Mammary microvascular endothelial cell (primary cell): Measurements from ENCODE around the gene OR6Y1. TPM values are rescaled to one million over a fixed set of nuclear protein-coding genes. Genes with fewer than 3 reads are reported as not detected.

Experiments used
- total RNA-seq: library from RNA; depleted of rRNA; stranded (reverse); fragments of >200 nt; gene quantifications from 2 replicates; pipeline ENCODE4 v1.2.3, GENCODE V29; 2015

OR6Y1 gene
- total RNA-seq, result not detected in 2 replicates

GRCh38 chr1:158554352-158554751 is at the start of gene OR6Y1:
Gene OR6Y1, minus strand, starts transcription at chr1:158554405. Its CDS starts 6,300 bp downstream, at chr1:158548105.

DNA sequence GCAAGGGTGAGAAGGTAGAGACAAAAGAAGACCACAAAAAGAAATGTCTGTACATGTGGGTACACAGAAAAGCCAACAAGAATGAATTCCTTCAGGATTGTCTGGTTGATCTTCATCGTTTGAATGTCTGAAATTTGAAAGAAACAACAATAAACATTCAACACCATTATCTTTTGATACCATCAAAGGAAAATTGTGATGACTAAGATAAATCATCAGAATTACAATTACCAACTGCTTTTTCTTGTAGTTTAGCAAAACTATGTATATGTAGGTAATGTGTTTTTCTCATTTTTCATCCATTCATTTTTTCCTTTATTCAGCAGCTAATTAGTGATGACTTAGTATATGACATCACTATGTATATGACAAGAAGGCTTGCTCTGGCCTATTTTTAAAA is 25.5 kb upstream of the OR6Y1 start, which contains the start of gene OR10X1:
Gene OR10X1, minus strand, starts transcription at position 167 of the 400 bp plus-strand sequence. Its CDS starts 0 bp downstream, at position 167.

DNA sequence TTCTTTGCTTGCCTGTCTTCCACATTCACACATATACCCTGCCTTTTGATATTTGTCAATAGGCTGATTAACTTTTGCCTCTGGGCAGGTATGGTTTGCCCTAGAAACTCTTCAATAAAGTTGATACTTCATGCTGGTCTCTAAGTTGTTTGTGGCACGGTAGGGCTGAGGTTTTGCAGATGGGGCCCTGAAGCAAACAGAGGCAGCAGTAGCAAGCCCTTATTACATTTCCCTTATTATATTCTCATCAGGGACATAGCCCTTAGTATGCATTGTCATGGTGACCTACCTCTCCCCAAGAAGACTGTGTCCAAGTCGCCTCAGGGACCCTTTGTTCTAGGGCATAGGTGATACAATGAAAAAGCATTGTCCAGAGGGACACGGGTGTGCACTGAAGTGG is 16.3 kb upstream of the OR6Y1 start, which contains the start of gene OR6P1:
Gene OR6P1, minus strand, starts transcription at position 101 of the 400 bp plus-strand sequence. CDS start 6,976 bp downstream, outside the sequence.

Other genes with a start within 250 kb of the OR6Y1 start
- not detected in 2 replicates for gene CD1B, start 222.9 kb downstream of the OR6Y1 start, total RNA-seq
- gene CD1E, start 200.5 kb downstream of the OR6Y1 start, total RNA-seq, result not detected in 2 replicates
- gene OR10T2, start 154.9 kb downstream of the OR6Y1 start, total RNA-seq, result not detected in 2 replicates
- not detected in 2 replicates for gene OR10K2, start 128.2 kb downstream of the OR6Y1 start, total RNA-seq
- gene OR10K1, start 92.6 kb downstream of the OR6Y1 start, total RNA-seq, result not detected in 2 replicates
- not detected in 2 replicates for gene OR10R2, start 82.2 kb downstream of the OR6Y1 start, total RNA-seq
- gene OR6P1, start 16.2 kb upstream of the OR6Y1 start, total RNA-seq, result not detected in 2 replicates
- not detected in 2 replicates for gene OR10X1, start 25.5 kb upstream of the OR6Y1 start, total RNA-seq
- not detected in 2 replicates for gene OR10Z1, start 50.9 kb upstream of the OR6Y1 start, total RNA-seq
- gene SPTA1, start 132.3 kb upstream of the OR6Y1 start, total RNA-seq, result under 0.01 and 0.20 TPM in 2 replicates
- gene OR6K2, start 146.2 kb upstream of the OR6Y1 start, total RNA-seq, result not detected in 2 replicates
- not detected in 2 replicates for gene OR6K3, start 166.3 kb upstream of the OR6Y1 start, total RNA-seq
- gene OR6K6, start 200.3 kb upstream of the OR6Y1 start, total RNA-seq, result not detected in 2 replicates
- gene OR6N1, start 217.8 kb upstream of the OR6Y1 start, total RNA-seq, result not detected in 2 replicates
- gene OR6N2, start 226.8 kb upstream of the OR6Y1 start, total RNA-seq, result not detected in 2 replicates